BJ (cell line): ENCODE data around the gene OR4X1. TPM values are rescaled to one million over a fixed set of nuclear protein-coding genes. Genes with fewer than 3 reads are reported as not detected.
"Not testable (repeated sequence)": the region's sequence is repeated elsewhere in the genome, so short reads cannot be mapped to it uniquely, and the experiment has no call there.

ENCODE experiments used
- CTCF ChIA-PET: fragments of 350-600 bp; formaldehyde crosslinking; extraction: SDS; loops from one replicate; lab custom pipeline; 2021; ENCODE audit warnings: antibody characterized with exemption, inconsistent platforms; lab: Yijun Ruan, JAX
- POLR2A ChIA-PET: fragments of 300-600 bp; sonication (Branson Sonifier 250); formaldehyde crosslinking; extraction: SDS; loops from one replicate; lab custom pipeline; 2021; ENCODE audit warnings: antibody characterized with exemption; lab: Charles Lee
- DNase-seq: peaks from one replicate; pipeline ENCODE4 v3.0.0-alpha.2; 2011; ENCODE audit warnings: low read depth
- H3K27me3 ChIP-seq: 2 replicates; pipeline ENCODE4 v1.6.0; 2011; ENCODE audit warnings: low read length; ENCODE audit not compliant: control insufficient read depth, insufficient read depth
- H3K36me3 ChIP-seq: 2 replicates; pipeline ENCODE4 v1.5.1; 2011; ENCODE audit warnings: low read length; ENCODE audit not compliant: control insufficient read depth, insufficient read depth
- H3K4me3 ChIP-seq: 2 replicates; pipeline ENCODE4 v1.5.1; 2011; ENCODE audit warnings: low read depth, mild to moderate bottlenecking, control low read depth, low read length
- CTCF ChIP-seq: IDR thresholded peaks from 2 replicates; pipeline ENCODE4 v1.5.1; 2011; ENCODE audit warnings: low read depth, mild to moderate bottlenecking, control low read depth, inconsistent platforms, low read length, moderate library complexity; ENCODE audit not compliant: insufficient read depth
- polyA minus RNA-seq: library from RNA; depleted of rRNA, polyadenylated mRNA; stranded (reverse); fragments of >200 nt; gene quantifications from 2 replicates; pipeline ENCODE4 v1.2.3, GENCODE V29; 2011; rRNA and poly(A)+ RNA removed
- polyA plus RNA-seq: library from polyadenylated mRNA; depleted of rRNA; stranded (reverse); fragments of >200 nt; gene quantifications from 2 replicates; pipeline ENCODE4 v1.2.3, GENCODE V29; 2011; rRNA removed

OR4X1 gene
- polyA plus RNA-seq (not detected in 2 replicates), polyA minus RNA-seq (not detected in 2 replicates)

DNA sequence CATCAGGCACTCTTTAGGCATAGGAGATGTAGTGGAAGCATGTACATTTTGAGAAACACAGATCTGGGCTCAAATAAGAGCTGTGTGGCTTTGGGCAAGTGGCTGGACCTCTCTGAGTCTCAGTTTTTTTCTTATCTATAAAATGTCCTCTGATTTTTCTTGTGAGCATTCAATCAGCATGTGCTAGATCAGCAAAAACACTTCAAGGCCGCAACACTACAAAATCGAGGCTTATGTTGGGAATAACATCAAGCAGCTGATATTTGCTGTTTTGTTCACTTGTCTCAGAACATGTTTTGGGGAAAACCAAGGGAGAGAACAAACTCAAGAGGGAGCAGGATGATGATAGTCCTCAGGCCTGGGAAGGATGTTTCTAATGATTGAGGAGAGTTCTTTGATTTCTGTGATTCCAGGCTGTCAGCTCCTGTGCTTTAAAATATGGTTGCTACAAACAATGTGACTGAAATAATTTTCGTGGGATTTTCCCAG is at the start of gene OR4X1:
Gene OR4X1, plus strand, starts transcription at position 439 of the 489 bp plus-strand sequence. Its CDS starts 0 bp downstream, at position 439.
- ChIA-PET POLR2A (no interaction called here), CTCF (no interaction called here)
- Histone ChIP-seq H3K36me3 (no peaks in the 10 kb centered on the region), H3K27me3 (no peaks in the 10 kb centered on the region), H3K4me3 (no peak within 1 kb of the TSS)
- DNase-seq: no peak
- TF ChIP-seq CTCF: no peak

- no peak for DNase-seq
- Histone ChIP-seq H3K4me3 (no peak within 1 kb of the TSS), H3K27me3 (no peaks in the 10 kb centered on the region), H3K36me3 (no peaks in the 10 kb centered on the region)
- TF ChIP-seq CTCF: no peak
- CTCF ChIA-PET: no interaction called here
- POLR2A ChIA-PET: no interaction called here
These were observed 47.2 kb upstream of the OR4X1 start, which contains the start of gene OR4B1 for GRCh38 chr11:48216510-48216909. OR4B1 (plus strand) TSS chr11:48216810; CDS start chr11:48216810, 0 bp downstream.

DNA sequence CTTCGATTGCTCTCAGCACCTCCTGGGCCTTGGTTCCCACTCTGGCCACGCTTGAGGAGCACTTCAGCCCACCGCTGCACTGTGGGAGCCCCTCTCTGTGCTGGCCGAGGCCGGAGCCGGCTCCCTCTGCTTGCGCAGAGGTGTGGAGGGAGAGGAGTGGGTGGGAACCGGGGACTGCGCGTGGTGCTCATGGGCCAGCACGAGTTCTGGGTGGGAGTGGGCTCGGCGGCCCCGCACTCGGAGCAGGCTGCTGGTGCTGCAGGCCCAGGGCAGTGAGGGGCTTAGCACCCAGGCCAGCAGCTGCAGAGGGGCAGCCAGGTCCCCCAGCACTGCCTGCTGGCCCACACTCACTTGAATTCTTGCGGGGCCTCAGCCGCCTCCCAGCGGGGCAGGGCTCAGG is 34.9 kb upstream of the OR4X1 start:
- no peaks in the 10 kb centered on the region for H3K36me3 ChIP-seq
- TF ChIP-seq CTCF: no peak
- no peak overlapping the region for H3K4me3 ChIP-seq
- ChIA-PET POLR2A (no interaction called here), CTCF (no interaction called here)
- H3K27me3 ChIP-seq: no peaks in the 10 kb centered on the region
- DNase-seq: no peak

GRCh38 chr11:48230057-48230456 is 33.6 kb upstream of the OR4X1 start:
- H3K36me3 ChIP-seq, POLR2A ChIA-PET: not testable (repeated sequence)
- CTCF ChIA-PET: interaction anchor here (0.8 to 0.9 kb wide), 2 partner anchors 78 to 1607 kb away, joined by 3 read pairs; no protein-coding TSS in a partner anchor

GRCh38 chr11:48237727-48238126 is 25.9 kb upstream of the OR4X1 start:
- no peaks in the 10 kb centered on the region for H3K36me3 ChIP-seq

More at GRCh38 chr11:48230057-48230456, 33.6 kb upstream of the OR4X1 start:
- H3K4me3 ChIP-seq, DNase-seq, H3K27me3 ChIP-seq: not testable (repeated sequence)

More at GRCh38 chr11:48237727-48238126, 25.9 kb upstream of the OR4X1 start:
- Histone ChIP-seq H3K4me3 (no peak overlapping the region), H3K27me3 (no peaks in the 10 kb centered on the region)
- CTCF ChIA-PET: no interaction called here
- POLR2A ChIA-PET: no interaction called here
- DNase-seq: no peak
- no peak for TF ChIP-seq CTCF
